SIG-M5 treated with dmso at 0.1 percent for 504 hours (cell line): ENCODE results near the gene MEG3.

Source experiments
- DNase-seq: peaks from one replicate; lab custom pipeline; 2025; ENCODE audit not compliant: unreplicated experiment; lab: John Stamatoyannopoulos, UW

The MEG3 gene

GRCh38 chr14:100893760-100894159 is 67.8 kb downstream of the MEG3 start:
- DNase-seq, result no peak

- DNase-seq, result no peak
Observed at GRCh38 chr14:100894416-100894815, 68.5 kb downstream of the MEG3 start.

GRCh38 chr14:100895411-100895810 is 69.5 kb downstream of the MEG3 start:
- no peak for DNase-seq

- no peak for DNase-seq
Observed at GRCh38 chr14:100896369-100897060, 70.6 kb downstream of the MEG3 start.

GRCh38 chr14:100898465-100898864 is 72.5 kb downstream of the MEG3 start:
- DNase-seq, result no peak

- no peak for DNase-seq
Observed at GRCh38 chr14:100898935-100899883, 73.3 kb downstream of the MEG3 start.

GRCh38 chr14:100899884-100900771 is 74.2 kb downstream of the MEG3 start:
- DNase-seq, result peak; percentile 2

- DNase-seq, result no peak
Observed at GRCh38 chr14:100900837-100901390, 75.0 kb downstream of the MEG3 start.

- no peak for DNase-seq
Observed at GRCh38 chr14:100901391-100902183, 75.7 kb downstream of the MEG3 start.

- DNase-seq, result no peak
Observed at GRCh38 chr14:100902295-100903133, 76.6 kb downstream of the MEG3 start.

- DNase-seq, result no peak
Observed at GRCh38 chr14:100903134-100903468, 77.2 kb downstream of the MEG3 start.

GRCh38 chr14:100903672-100904185 is 77.8 kb downstream of the MEG3 start, which contains the start of gene RTL1:
TSS of gene RTL1 (minus strand) at chr14:100903722. CDS start at chr14:100884788, 18,934 bp downstream.
- DNase-seq, result no peak

GRCh38 chr14:100904307-100905087 is 78.6 kb downstream of the MEG3 start:
- DNase-seq, result no peak

GRCh38 chr14:100905166-100905565 is 79.2 kb downstream of the MEG3 start:
- DNase-seq, result no peak

- DNase-seq, result no peak
Observed at GRCh38 chr14:100906420-100906819, 80.5 kb downstream of the MEG3 start.

GRCh38 chr14:100907240-100907639 is 81.3 kb downstream of the MEG3 start:
- DNase-seq, result no peak

GRCh38 chr14:100909439-100909838 is 83.5 kb downstream of the MEG3 start:
- no peak for DNase-seq
